Activated naive CD8-positive, alpha-beta T cell (primary cell): ENCODE measurements around the gene UXS1.
"Not testable (repeated sequence)": the region's sequence is repeated elsewhere in the genome, so short reads cannot be mapped to it uniquely, and the experiment has no call there.

Experiments
- H3K27ac Mint-ChIP-seq: one replicate; pipeline ENCODE4 v1.8.0; 2021; ENCODE audit warnings: mixed read lengths
- H3K27me3 Mint-ChIP-seq: one replicate; pipeline ENCODE4 v1.8.0; 2021; ENCODE audit warnings: mixed read lengths
- H3K36me3 Mint-ChIP-seq: one replicate; pipeline ENCODE4 v1.8.0; 2021; ENCODE audit warnings: mixed read lengths
- H3K4me1 Mint-ChIP-seq: one replicate; pipeline ENCODE4 v1.8.0; 2021; ENCODE audit warnings: low read depth, mixed read lengths
- H3K4me3 Mint-ChIP-seq: one replicate; pipeline ENCODE4 v1.8.0; 2021; ENCODE audit warnings: mild to moderate bottlenecking, mixed read lengths
- H3K9me3 Mint-ChIP-seq: one replicate; pipeline ENCODE4 v1.8.0; 2021; ENCODE audit warnings: low read depth, mixed read lengths

Gene UXS1

GRCh38 chr2:106193977-106194778, at the start of gene UXS1:
UXS1 (minus strand) TSS chr2:106194301; CDS start chr2:106194241, 60 bp downstream.
- H3K27ac Mint-ChIP-seq = peak within 1 kb of the TSS; percentile 95
- peaks cover 17% of the 10 kb centered on the region for H3K36me3 Mint-ChIP-seq
- H3K4me3 Mint-ChIP-seq = peak within 1 kb of the TSS; percentile 93
- H3K9me3 Mint-ChIP-seq = no peaks in the 10 kb centered on the region
- H3K4me1 Mint-ChIP-seq = peaks cover 48% of the 10 kb centered on the region
- H3K27me3 Mint-ChIP-seq = no peaks in the 10 kb centered on the region

- Mint-ChIP-seq H3K9me3 (peaks cover 12% of the 10 kb centered on the region), H3K36me3 (peaks cover 15% of the 10 kb centered on the region)
- H3K4me1 Mint-ChIP-seq, H3K27me3 Mint-ChIP-seq, H3K27ac Mint-ChIP-seq, H3K4me3 Mint-ChIP-seq: not testable (repeated sequence)
Observed at GRCh38 chr2:106239491-106239890, 45.4 kb upstream of the UXS1 start.

- not testable (repeated sequence) for H3K27me3 Mint-ChIP-seq, H3K4me1 Mint-ChIP-seq, H3K4me3 Mint-ChIP-seq, H3K27ac Mint-ChIP-seq
- peaks cover 21% of the 10 kb centered on the region for H3K9me3 Mint-ChIP-seq
- H3K36me3 Mint-ChIP-seq = peaks cover 18% of the 10 kb centered on the region
Observed at GRCh38 chr2:106235392-106235791, 41.3 kb upstream of the UXS1 start.

- H3K27ac Mint-ChIP-seq = no peak overlapping the region
- no peaks in the 10 kb centered on the region for H3K4me1 Mint-ChIP-seq
- no peak overlapping the region for H3K4me3 Mint-ChIP-seq
- H3K27me3 Mint-ChIP-seq = no peaks in the 10 kb centered on the region
- peaks cover 21% of the 10 kb centered on the region for H3K9me3 Mint-ChIP-seq
- peaks cover 18% of the 10 kb centered on the region for H3K36me3 Mint-ChIP-seq
Observed at GRCh38 chr2:106233350-106233706, 39.2 kb upstream of the UXS1 start.

GRCh38 chr2:106232638-106233349, 38.7 kb upstream of the UXS1 start:
- Mint-ChIP-seq H3K27me3 (no peaks in the 10 kb centered on the region), H3K36me3 (peaks cover 18% of the 10 kb centered on the region), H3K4me1 (no peaks in the 10 kb centered on the region), H3K9me3 (peaks cover 21% of the 10 kb centered on the region), H3K4me3 (no peak overlapping the region), H3K27ac (no peak overlapping the region)

- H3K36me3 Mint-ChIP-seq = no peaks in the 10 kb centered on the region
- H3K9me3 Mint-ChIP-seq = no peaks in the 10 kb centered on the region
- no peak overlapping the region for H3K27ac Mint-ChIP-seq
- no peaks in the 10 kb centered on the region for H3K4me1 Mint-ChIP-seq
- H3K4me3 Mint-ChIP-seq = no peak overlapping the region
- no peaks in the 10 kb centered on the region for H3K27me3 Mint-ChIP-seq
Observed at GRCh38 chr2:106223347-106223746, 29.2 kb upstream of the UXS1 start.

GRCh38 chr2:106222057-106222456, 28.0 kb upstream of the UXS1 start:
- not testable (repeated sequence) for H3K9me3 Mint-ChIP-seq, H3K27ac Mint-ChIP-seq, H3K36me3 Mint-ChIP-seq, H3K4me3 Mint-ChIP-seq, H3K27me3 Mint-ChIP-seq, H3K4me1 Mint-ChIP-seq

- Mint-ChIP-seq H3K9me3 (no peaks in the 10 kb centered on the region), H3K4me3 (no peak overlapping the region), H3K27me3 (no peaks in the 10 kb centered on the region), H3K36me3 (no peaks in the 10 kb centered on the region), H3K27ac (no peak overlapping the region), H3K4me1 (peaks cover 3% of the 10 kb centered on the region)
Observed at GRCh38 chr2:106219813-106220212, 25.7 kb upstream of the UXS1 start.

- H3K27me3 Mint-ChIP-seq = not testable (repeated sequence)
Observed at GRCh38 chr2:106219157-106219556, 25.1 kb upstream of the UXS1 start.

GRCh38 chr2:106208874-106209273, 14.8 kb upstream of the UXS1 start:
- no peak overlapping the region for H3K4me3 Mint-ChIP-seq
- no peaks in the 10 kb centered on the region for H3K4me1 Mint-ChIP-seq
- peaks cover 10% of the 10 kb centered on the region for H3K9me3 Mint-ChIP-seq
- H3K27me3 Mint-ChIP-seq = no peaks in the 10 kb centered on the region
- peaks cover 4% of the 10 kb centered on the region for H3K36me3 Mint-ChIP-seq
- H3K27ac Mint-ChIP-seq = no peak overlapping the region

More at GRCh38 chr2:106219157-106219556, 25.1 kb upstream of the UXS1 start:
- H3K4me1 Mint-ChIP-seq, H3K4me3 Mint-ChIP-seq, H3K36me3 Mint-ChIP-seq, H3K9me3 Mint-ChIP-seq, H3K27ac Mint-ChIP-seq: not testable (repeated sequence)

- peaks cover 4% of the 10 kb centered on the region for H3K36me3 Mint-ChIP-seq
- H3K27me3 Mint-ChIP-seq = no peaks in the 10 kb centered on the region
- H3K9me3 Mint-ChIP-seq = peaks cover 10% of the 10 kb centered on the region
- no peak overlapping the region for H3K27ac Mint-ChIP-seq
- H3K4me3 Mint-ChIP-seq = no peak overlapping the region
- no peaks in the 10 kb centered on the region for H3K4me1 Mint-ChIP-seq
Observed at GRCh38 chr2:106208399-106208798, 14.3 kb upstream of the UXS1 start.

GRCh38 chr2:106207246-106207645, 13.1 kb upstream of the UXS1 start:
- H3K4me1 Mint-ChIP-seq = no peaks in the 10 kb centered on the region
- peaks cover 4% of the 10 kb centered on the region for H3K36me3 Mint-ChIP-seq
- no peaks in the 10 kb centered on the region for H3K27me3 Mint-ChIP-seq
- H3K27ac Mint-ChIP-seq = no peak overlapping the region
- H3K4me3 Mint-ChIP-seq = no peak overlapping the region
- H3K9me3 Mint-ChIP-seq = peaks cover 10% of the 10 kb centered on the region

GRCh38 chr2:106205488-106205887, 11.4 kb upstream of the UXS1 start:
- H3K27ac Mint-ChIP-seq = no peak overlapping the region
- no peaks in the 10 kb centered on the region for H3K4me1 Mint-ChIP-seq
- peaks cover 10% of the 10 kb centered on the region for H3K9me3 Mint-ChIP-seq
- peaks cover 4% of the 10 kb centered on the region for H3K36me3 Mint-ChIP-seq
- H3K4me3 Mint-ChIP-seq = no peak overlapping the region
- H3K27me3 Mint-ChIP-seq = no peaks in the 10 kb centered on the region

GRCh38 chr2:106204551-106204950, 10.4 kb upstream of the UXS1 start:
- peaks cover 10% of the 10 kb centered on the region for H3K9me3 Mint-ChIP-seq
- not testable (repeated sequence) for H3K4me3 Mint-ChIP-seq, H3K27ac Mint-ChIP-seq, H3K36me3 Mint-ChIP-seq, H3K4me1 Mint-ChIP-seq, H3K27me3 Mint-ChIP-seq

GRCh38 chr2:106201661-106202060, 7.6 kb upstream of the UXS1 start:
- Mint-ChIP-seq H3K9me3 (no peaks in the 10 kb centered on the region), H3K4me3 (no peak overlapping the region), H3K36me3 (no peaks in the 10 kb centered on the region), H3K4me1 (no peaks in the 10 kb centered on the region), H3K27ac (no peak overlapping the region), H3K27me3 (no peaks in the 10 kb centered on the region)

GRCh38 chr2:106197878-106198277, 3.8 kb upstream of the UXS1 start:
- H3K27me3 Mint-ChIP-seq = no peaks in the 10 kb centered on the region
- no peaks in the 10 kb centered on the region for H3K9me3 Mint-ChIP-seq
- H3K4me1 Mint-ChIP-seq = peaks cover 13% of the 10 kb centered on the region
- peaks cover 2% of the 10 kb centered on the region for H3K36me3 Mint-ChIP-seq
- H3K4me3 Mint-ChIP-seq = no peak overlapping the region
- H3K27ac Mint-ChIP-seq = no peak overlapping the region
